ENCODE data around the gene DDR1.

The DDR1 gene

GRCh38 chr6:30881392-30882203 lies 2.7 kb upstream of the DDR1 start:
- no peak for DNase-seq

DNA sequence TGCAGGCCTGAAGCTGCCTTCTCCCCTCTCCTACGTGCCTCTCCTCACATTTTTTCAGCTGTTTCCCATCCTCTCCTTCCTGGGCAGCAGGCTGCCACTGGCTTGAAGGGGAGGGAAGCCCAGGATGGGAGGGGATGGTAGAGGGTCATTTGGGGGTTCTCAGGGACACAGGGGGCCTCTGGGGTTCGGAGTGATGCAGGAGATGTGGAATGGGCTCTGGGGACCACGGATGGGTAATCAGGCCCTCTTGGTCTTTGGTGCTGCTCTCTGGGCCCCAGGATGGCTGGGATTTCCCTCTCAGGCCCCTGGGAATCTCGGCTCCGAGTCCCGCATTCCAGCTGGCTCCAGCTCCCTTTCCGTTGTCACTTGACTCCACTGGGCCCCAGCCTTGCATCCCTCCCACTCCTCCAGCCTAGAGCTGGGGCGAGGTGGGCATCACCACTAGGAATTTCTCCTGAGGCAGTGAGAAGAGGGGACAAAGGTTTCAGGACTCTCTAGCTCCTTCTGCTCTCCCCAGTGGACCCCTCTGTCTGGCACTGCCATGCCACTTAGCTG lies 2.0 kb upstream of the DDR1 start:
- DNase-seq = no peak

- DNase-seq = no peak
These were observed 1.3 kb upstream of the DDR1 start for GRCh38 chr6:30882759-30883684.

DNA sequence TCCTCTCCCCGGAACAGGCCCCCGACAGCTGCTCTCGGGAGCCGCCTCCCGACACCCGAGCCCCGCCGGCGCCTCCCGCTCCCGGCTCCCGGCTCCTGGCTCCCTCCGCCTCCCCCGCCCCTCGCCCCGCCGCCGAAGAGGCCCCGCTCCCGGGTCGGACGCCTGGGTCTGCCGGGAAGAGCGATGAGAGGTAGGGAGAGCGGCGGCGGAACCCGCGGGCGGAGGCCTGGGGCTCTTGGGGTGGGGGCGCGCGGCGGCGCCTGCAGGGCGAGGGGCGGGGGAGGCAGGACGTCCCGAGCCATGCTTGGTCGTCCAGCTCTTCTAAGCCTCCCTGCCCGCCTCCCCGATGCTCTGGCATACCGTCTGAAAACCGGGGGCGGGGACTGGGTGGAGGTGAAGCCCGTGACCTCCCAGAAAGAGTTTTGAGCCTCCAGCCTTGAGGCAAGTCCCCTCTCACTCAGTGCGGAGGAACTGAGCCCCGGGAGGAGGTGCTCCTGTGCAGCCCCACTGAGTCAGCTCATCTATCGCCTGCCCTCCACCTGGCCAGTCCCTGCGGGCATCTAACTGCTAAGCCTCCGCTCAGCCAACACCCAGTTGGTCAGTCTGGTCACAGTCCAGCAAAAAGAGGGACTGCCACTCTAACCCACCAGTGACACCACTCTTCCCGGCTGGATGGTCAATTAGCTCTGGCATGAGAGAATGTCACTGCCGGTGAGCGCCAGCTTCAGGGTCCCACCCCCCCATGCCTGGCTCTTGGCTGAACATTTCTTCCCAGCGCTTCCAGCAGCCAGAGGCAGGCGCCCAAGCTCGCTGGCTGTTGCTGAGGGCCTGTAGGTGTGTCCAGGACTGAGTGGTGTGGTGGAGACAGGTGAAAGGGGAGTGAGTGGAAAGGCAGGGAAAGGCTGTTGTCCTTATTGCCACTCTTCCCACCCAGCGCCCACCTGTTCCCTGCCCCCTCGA lies 482 bp downstream of the DDR1 start:
- peak; percentile 35 for DNase-seq

DNA sequence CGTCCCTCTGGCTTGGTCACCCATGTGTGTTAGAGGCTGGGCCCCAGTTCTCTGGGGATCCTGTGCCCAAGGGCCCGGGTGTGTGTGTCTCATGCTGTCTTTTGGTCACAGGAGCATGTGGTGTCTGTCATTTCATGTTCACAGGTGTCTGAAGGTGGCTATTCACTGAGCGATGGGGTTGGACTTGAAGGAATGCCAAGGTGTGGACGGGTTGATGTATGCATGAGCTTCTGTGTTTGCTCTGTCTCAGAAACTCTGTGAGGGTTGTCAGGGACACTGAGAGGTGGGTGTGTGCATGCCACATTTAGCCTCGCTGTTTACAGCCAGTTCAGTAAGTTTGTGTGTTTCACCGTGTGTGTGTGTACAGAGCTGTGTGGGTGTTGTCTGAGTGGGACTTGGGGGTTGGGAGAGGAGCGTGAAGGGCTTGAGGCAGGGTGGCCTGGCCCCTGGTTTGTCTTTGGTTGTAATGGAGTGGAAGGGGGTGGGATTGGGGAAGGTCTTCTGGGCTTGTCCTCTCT lies 1.2 kb downstream of the DDR1 start:
- DNase-seq = no peak

DNA sequence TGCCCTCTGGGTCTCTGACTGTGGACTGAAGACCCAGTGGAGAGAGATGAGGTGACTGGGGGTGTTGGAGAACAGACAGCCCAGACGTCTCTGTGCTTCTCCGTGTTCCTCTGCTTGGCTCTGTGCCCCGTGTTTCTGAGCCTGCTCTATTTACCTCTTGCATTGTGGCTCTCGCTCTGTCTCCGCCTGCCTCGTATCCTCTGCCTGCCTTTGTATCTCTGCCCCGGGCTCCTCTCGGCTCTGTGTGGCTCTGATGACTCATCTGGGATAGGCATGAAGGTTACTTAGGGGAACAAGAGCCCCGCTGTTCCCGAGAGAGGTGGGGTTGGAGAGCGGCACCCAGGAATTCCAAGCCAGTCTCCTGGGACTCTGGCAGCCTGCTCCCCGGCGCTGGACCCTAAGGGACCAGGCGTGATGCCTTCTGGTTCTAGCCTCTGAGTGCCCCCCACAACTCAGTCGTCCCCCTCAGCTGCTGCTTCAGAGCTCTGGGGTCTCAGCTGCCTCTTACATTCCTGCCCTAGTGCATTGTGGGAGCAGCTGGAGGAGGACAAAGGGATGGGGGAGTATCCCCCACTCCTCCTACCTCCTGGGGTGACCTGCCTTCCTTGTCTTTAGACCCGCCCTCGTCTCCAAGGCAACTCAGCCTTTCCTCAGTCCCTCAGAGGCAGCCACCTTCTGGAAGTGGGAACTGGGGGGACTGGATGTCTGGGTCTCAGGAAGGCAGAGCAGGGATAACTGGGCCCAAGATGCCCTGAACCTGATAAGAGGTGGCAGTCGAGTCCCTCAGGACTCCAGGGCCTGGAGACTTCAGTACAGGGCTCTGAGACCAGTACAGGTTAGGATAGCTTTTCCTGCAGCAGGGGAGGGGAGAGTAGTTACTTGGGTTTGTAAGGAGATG lies 1.9 kb downstream of the DDR1 start:
- no peak for DNase-seq

GRCh38 chr6:30886897-30887255 lies 2.6 kb downstream of the DDR1 start:
- no peak for DNase-seq

DNA sequence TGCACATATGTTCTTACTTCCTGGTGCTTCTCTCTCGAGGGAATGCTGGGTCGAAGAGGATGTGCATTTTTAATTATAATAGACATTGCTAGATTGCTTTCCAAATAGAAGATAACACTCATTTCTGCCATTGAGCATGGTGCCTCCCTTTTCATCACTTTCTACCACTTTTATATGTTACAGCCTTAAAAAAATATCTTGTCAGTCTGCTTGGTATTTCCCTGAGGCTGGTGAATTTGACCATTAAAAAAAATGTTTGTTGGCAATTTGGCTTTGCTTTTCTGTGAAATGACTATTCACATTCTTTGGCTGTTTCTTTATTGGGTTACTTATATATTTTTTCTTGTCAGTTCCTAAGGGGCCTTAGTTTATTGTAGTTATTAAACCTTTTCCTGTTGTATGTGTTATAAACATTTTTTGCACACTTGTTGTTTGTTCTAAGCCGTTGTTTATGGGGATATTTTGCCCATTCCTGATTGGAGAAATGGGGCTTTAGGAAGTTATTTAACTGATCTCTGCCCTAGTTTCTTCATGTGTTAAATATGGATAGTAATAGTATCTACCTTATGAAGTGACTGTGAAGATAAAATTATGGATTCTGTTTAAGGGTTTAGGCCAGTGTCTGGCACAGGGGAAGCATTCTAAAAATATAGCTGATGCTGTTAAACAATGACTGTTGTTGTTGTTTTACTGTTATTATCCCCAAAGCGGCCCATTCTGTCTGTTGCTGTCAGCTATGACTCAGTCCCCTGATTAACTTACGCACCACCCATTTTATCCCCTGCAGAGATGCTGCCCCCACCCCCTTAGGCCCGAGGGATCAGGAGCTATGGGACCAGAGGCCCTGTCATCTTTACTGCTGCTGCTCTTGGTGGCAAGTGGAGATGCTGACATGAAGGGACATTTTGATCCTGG lies 3.8 kb downstream of the DDR1 start:
- DNase-seq = no peak

- DNase-seq = no peak
These were observed 4.6 kb downstream of the DDR1 start for GRCh38 chr6:30888816-30889495.

- DNase-seq = no peak
These were observed 5.2 kb downstream of the DDR1 start for GRCh38 chr6:30889496-30889885.

- DNase-seq = no peak
These were observed 5.8 kb downstream of the DDR1 start for GRCh38 chr6:30889921-30890645.

- DNase-seq = no peak
These were observed 6.5 kb downstream of the DDR1 start for GRCh38 chr6:30890646-30891449.

- DNase-seq = no peak
These were observed 7.1 kb downstream of the DDR1 start for GRCh38 chr6:30891450-30891723.

DNA sequence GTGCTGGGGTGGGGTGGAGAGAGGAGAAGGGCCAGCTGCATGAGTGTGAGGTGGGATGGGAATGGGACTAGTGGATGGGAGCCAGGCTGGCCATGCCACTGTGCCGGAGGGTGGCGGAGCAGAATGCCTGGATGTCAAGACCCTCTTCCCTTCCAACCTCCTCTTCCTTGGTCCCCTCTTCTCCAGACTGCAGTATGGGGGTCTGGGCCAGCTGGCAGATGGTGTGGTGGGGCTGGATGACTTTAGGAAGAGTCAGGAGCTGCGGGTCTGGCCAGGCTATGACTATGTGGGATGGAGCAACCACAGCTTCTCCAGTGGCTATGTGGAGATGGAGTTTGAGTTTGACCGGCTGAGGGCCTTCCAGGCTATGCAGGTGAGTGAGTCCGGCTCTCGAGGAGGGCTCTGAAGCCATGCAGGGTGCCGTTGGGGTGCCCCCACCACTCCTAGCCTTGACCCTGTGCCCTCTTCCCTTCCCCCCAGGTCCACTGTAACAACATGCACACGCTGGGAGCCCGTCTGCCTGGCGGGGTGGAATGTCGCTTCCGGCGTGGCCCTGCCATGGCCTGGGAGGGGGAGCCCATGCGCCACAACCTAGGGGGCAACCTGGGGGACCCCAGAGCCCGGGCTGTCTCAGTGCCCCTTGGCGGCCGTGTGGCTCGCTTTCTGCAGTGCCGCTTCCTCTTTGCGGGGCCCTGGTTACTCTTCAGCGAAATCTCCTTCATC lies 7.7 kb downstream of the DDR1 start:
- DNase-seq = no peak

DNA sequence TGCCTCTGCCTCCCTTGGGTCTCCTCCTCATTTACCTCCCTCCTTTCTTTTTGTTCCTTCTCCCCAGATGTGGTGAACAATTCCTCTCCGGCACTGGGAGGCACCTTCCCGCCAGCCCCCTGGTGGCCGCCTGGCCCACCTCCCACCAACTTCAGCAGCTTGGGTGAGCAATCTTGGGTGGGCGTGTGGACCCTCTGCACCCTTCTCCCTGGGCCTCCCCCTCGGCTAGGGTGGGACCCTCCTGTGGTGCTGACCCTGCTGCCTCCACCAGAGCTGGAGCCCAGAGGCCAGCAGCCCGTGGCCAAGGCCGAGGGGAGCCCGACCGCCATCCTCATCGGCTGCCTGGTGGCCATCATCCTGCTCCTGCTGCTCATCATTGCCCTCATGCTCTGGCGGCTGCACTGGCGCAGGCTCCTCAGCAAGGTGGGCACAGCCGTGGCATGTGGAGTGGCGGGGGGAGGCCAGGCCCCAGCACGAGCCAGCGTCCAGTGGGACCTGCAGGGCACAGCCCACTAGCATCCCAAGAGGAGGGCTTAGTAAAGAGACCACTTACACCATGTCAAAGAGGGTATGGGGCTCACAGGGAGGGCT lies 8.8 kb downstream of the DDR1 start:
- no peak for DNase-seq

GRCh38 chr6:30893666-30894065 lies 9.3 kb downstream of the DDR1 start:
- no peak for DNase-seq

- no peak for DNase-seq
These were observed 10.1 kb downstream of the DDR1 start for GRCh38 chr6:30894381-30894780.
